ENCODE results near the gene LRRC17.

The LRRC17 gene

GRCh38 chr7:102912742-102913141 lies at the start of gene LRRC17:
TSS of gene LRRC17 (plus strand) at chr7:102913000. CDS start at chr7:102933914, 20,914 bp downstream.
- DNase-seq (ENCODE audit: extremely low spot score, insufficient read length, low read depth) = no peak
- FAIRE-seq = no peak

GRCh38 chr7:102864958-102865357 lies 47.8 kb upstream of the LRRC17 start:
- no peak for DNase-seq (ENCODE audit: extremely low spot score, insufficient read length, low read depth)
- FAIRE-seq = no peak

GRCh38 chr7:102866535-102867215 lies 46.1 kb upstream of the LRRC17 start:
- no peak for FAIRE-seq
- no peak for DNase-seq (ENCODE audit: extremely low spot score, insufficient read length, low read depth)

GRCh38 chr7:102869195-102869594 lies 43.6 kb upstream of the LRRC17 start:
- no peak for DNase-seq (ENCODE audit: extremely low spot score, insufficient read length, low read depth)
- no peak for FAIRE-seq

- FAIRE-seq = no peak
- DNase-seq (ENCODE audit: extremely low spot score, insufficient read length, low read depth) = no peak
Measured at GRCh38 chr7:102872460-102872859, 40.3 kb upstream of the LRRC17 start.

- FAIRE-seq (no peak), DNase-seq (ENCODE audit: extremely low spot score, insufficient read length, low read depth) (no peak)
Measured at GRCh38 chr7:102873470-102874165, 39.2 kb upstream of the LRRC17 start.

GRCh38 chr7:102874166-102874829 lies 38.5 kb upstream of the LRRC17 start:
- DNase-seq (ENCODE audit: extremely low spot score, insufficient read length, low read depth) = peak; percentile 40
- peak; percentile 87 for FAIRE-seq

GRCh38 chr7:102874966-102875365 lies 37.8 kb upstream of the LRRC17 start:
- FAIRE-seq = no peak
- no peak for DNase-seq (ENCODE audit: extremely low spot score, insufficient read length, low read depth)

- no peak for FAIRE-seq
- DNase-seq (ENCODE audit: extremely low spot score, insufficient read length, low read depth) = no peak
Measured at GRCh38 chr7:102875700-102876295, 37.0 kb upstream of the LRRC17 start.

GRCh38 chr7:102883098-102883860 lies 29.5 kb upstream of the LRRC17 start:
- DNase-seq (ENCODE audit: extremely low spot score, insufficient read length, low read depth) = no peak
- FAIRE-seq = no peak

GRCh38 chr7:102888561-102889233 lies 24.1 kb upstream of the LRRC17 start:
- no peak for FAIRE-seq
- DNase-seq (ENCODE audit: extremely low spot score, insufficient read length, low read depth) = no peak

GRCh38 chr7:102889851-102890250 lies 22.9 kb upstream of the LRRC17 start:
- no peak for FAIRE-seq
- DNase-seq (ENCODE audit: extremely low spot score, insufficient read length, low read depth) = no peak

- no peak for DNase-seq (ENCODE audit: extremely low spot score, insufficient read length, low read depth)
- no peak for FAIRE-seq
Measured at GRCh38 chr7:102890292-102890970, 22.4 kb upstream of the LRRC17 start.

- DNase-seq (ENCODE audit: extremely low spot score, insufficient read length, low read depth) (no peak), FAIRE-seq (no peak)
Measured at GRCh38 chr7:102890971-102891692, 21.7 kb upstream of the LRRC17 start.

- FAIRE-seq (no peak), DNase-seq (ENCODE audit: extremely low spot score, insufficient read length, low read depth) (no peak)
Measured at GRCh38 chr7:102891693-102892261, 21.0 kb upstream of the LRRC17 start.

- FAIRE-seq = no peak
- no peak for DNase-seq (ENCODE audit: extremely low spot score, insufficient read length, low read depth)
Measured at GRCh38 chr7:102892631-102893278, 20.0 kb upstream of the LRRC17 start.

GRCh38 chr7:102895602-102896001 lies 17.2 kb upstream of the LRRC17 start:
- FAIRE-seq (no peak), DNase-seq (ENCODE audit: extremely low spot score, insufficient read length, low read depth) (no peak)

GRCh38 chr7:102896585-102896984 lies 16.2 kb upstream of the LRRC17 start:
- DNase-seq (ENCODE audit: extremely low spot score, insufficient read length, low read depth) (no peak), FAIRE-seq (no peak)

Data from GM18507 (cell line).